ENCODE results near the gene LONP1.
"Not testable (repeated sequence)": the region's sequence is repeated elsewhere in the genome, so short reads cannot be mapped to it uniquely, and the experiment has no call there.

The LONP1 gene

GRCh38 chr19:5691822-5692722, 27.9 kb downstream of the LONP1 start:
- DNase-seq = no peak

- peak; percentile 23 to 41 (median 35) for DNase-seq
Observed at GRCh38 chr19:5690955-5691821, 28.8 kb downstream of the LONP1 start.

DNA sequence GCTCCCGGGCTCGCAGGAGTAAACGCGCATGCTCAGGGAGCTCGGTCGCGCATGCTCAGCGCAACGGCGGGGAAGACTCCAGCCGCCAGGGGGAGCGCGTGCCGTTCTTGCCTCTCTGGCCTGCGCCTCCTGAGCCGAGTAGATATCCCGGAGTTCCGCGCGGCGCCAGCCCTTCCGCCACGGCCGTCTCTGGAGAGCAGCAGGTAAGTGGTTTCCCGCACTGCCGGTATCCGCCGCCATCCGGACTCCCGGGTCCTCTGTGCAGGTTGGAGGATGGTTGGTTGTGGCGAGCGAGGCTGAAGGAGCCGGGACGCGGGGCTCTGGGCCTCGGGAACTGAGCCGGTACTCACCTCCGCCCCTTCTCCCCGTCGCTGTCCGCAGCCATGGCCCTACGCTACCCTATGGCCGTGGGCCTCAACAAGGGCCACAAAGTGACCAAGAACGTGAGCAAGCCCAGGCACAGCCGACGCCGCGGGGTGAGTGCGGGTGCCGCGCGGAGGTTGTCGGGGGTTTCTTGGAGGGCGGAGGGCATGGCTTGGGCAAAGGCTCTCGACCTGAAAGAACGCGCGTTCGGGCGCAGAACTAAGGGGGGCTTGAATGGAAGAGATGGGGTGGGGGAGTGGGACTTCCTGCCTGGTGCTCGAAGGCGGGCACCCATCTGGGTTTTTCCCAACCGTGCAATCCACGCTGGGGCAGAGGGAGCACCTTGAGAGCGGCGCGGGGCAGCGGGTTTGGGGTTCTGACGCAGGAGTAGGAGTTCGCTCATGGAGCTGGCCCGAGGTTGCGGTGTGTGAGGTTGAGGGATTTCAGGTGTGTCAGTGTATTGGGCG, 29.6 kb downstream of the LONP1 start, which contains the start of gene RPL36:
RPL36 (plus strand) TSS at position 171 of the 830 bp plus-strand sequence; CDS start at position 384, 213 bp downstream.
- peak; percentile 99 for DNase-seq

GRCh38 chr19:5688262-5688881, 31.6 kb downstream of the LONP1 start:
- DNase-seq = not testable (repeated sequence)

GRCh38 chr19:5687360-5688198, 32.4 kb downstream of the LONP1 start:
- DNase-seq = no peak

DNA sequence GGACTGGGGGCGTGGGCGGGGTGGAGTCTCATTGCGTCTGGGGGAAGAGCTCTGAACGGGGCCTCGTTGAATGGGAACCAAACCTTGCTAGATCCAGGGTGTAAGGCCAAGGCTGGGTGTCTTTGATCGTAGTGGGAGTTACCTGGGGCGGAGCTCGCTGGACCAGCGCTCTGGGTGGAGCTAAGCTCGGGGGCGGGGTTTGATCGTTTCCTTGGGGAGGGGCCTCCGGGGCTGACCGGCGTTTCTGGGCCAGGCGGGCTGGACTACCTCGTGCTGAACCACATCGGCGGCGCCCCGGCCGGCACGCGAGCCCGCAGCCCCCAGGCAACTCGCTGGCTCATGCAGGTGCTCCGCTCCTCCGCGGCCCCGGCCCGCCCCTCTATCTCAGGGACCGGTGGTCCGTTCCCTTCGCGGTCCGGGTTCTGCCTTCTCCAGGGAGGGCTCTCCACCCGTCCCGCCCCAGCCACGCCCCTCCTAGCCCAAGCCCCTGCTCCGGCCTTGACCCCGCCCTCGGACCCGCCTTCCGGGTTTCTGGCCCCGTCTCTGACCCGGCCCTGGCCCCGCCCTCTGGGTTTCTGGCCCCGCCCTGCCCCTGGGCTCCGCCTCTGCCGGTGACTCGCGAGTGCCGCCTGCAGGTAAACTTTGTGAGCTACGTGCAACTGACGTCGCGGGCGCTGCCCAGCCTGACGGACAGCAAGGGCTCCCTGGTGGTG, 33.1 kb downstream of the LONP1 start:
- DNase-seq = peak; percentile 99 to 100 (median 100)

GRCh38 chr19:5686326-5686646, 33.7 kb downstream of the LONP1 start:
- DNase-seq = no peak

DNA sequence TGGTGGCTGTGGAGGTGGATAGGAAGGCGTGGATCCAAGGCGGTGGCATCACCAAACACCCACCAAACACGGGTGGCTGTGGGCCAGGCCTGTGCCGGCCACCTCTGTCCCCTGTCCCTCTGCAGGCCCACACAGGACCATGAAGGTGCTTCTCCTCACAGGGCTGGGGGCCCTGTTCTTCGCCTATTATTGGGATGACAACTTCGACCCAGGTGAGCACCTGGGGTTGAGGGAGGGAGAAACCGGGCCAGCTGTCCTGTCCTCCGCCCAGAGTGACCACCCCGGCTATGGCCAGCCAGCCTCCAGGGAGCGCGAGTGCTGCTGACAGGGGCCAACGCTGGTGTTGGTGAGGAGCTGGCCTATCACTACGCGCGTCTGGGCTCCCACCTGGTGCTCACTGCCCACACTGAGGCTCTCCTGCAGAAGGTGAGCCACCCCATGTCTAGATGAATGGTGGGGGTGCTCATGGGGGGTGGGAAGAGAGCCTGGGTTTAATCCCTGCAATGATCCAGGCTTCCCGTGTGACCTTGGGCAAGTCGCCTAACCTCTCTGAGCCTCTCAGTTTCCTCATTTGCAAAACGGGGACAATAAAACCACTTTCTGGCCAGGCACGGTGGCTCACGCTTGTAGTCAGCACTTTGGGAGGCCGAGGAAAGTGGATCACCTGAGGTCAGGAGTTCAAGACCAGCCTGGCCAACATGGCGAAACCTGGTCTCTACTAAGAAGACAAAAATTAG, 35.1 kb downstream of the LONP1 start:
- DNase-seq = no peak

DNA sequence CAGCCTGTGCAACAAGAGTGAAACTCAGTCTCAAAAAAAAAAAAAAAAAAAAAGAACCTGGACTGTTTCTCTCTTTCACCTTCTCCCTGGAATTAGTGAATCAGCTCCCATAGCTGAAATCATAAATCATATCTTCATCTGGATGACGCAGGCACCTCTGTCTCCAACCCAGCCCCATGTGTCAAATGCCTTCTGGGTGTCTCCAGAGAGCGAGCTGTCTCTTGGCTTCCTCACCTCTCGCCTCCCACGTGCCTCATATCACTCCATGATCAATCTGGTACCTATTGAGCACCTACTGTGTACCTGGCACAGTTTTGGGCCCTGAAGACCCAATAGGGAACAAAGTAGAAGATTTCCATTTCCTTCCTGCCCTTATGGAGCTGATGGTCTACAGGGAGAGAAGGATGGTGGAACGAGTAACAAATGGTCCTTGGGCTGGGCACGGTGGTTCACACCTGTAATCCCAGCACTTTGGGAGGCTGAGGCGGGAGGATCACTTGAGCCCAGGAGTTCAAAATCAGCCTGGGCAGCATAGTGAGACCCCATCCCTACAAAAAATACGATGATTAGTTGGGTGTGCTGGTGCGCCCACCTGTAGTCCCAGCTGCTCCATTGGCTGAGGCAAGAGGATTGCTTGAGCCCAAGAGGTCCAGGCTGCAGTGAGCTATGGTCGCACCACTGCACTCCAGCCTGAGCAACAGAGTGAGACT, 36.6 kb downstream of the LONP1 start:
- DNase-seq = no peak

DNA sequence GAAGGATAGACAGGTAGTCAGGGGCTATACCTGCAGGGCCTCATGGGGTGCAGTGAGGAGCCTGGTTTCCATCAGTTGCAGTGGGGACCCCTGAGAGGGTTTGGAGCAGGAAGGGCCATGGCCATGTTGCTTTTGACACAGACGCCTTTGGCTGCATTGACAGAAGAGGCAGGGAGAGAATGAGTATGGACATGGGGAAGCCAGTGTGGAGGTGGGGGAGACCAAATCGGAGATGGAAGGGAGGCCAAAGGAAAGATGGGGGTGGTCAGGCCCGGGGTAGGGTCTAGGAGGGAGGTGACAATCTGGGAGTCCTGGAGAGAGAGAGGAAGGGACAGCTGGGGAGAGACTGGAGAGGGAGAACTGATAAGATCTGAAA, 37.9 kb downstream of the LONP1 start:
- DNase-seq = no peak

- no peak for DNase-seq
Observed at GRCh38 chr19:5681391-5682106, 38.4 kb downstream of the LONP1 start.

DNA sequence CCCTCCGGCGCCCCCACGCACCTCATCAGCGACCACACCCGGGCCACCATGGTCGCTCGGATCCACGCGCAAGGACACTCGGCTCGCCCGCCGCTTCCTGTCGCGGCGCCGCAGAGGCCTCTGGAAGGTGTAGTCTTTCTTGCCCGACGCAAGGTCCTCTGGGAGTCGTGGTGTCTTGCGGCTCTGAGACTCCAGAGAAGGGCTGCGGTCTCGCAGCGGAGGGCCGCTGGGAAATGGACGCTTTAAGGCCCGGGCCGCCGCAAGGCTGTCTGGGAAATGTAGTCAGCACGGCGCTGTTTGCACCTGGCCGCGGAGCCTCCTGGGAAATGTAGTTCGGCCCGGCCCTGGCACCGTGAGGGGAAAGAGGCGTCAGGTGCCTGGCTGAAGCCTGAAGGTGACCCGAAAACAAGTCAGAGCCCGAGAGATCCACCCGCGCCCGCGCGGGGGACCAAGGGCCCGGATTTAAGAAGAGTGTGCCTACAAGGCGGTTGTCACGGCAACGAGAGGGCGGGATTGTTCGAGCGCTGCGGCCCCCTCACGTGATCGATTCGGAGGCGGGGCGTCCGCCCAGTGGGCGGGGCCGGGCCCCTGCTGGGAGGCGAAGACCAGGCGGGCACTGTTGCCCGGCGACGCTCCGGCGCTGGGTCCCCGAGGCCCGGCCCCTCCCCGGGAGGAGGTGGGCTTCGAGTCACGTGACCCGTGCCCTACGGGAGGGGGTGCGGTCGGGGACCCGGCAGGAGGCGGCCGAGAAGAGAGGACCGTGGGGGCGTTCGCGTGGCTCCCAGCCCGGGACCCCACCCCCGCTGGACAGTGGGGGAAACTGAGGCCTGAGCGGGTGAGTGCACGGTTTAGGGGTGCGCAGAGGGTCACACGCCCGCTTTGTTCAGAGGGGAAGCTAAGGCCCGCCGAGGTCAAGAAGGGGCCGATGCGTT, 39.2 kb downstream of the LONP1 start, which contains the start of the genes HSD11B1L and MICOS13:
HSD11B1L (plus strand) TSS at position 591 of the 932 bp plus-strand sequence. CDS start 3,806 bp downstream, outside the sequence.
MICOS13 (minus strand) TSS at position 80 of the 932 bp plus-strand sequence; CDS start at position 50, 30 bp downstream.
- DNase-seq = peak; percentile 98 to 99 (median 99)

- DNase-seq = peak in 2 of 3 donors; percentile 26 to 27
Observed at GRCh38 chr19:5680084-5680436, 39.9 kb downstream of the LONP1 start.

GRCh38 chr19:5679289-5680083, 40.5 kb downstream of the LONP1 start:
- DNase-seq = peak in 1 of 3 donors; percentile 18

DNA sequence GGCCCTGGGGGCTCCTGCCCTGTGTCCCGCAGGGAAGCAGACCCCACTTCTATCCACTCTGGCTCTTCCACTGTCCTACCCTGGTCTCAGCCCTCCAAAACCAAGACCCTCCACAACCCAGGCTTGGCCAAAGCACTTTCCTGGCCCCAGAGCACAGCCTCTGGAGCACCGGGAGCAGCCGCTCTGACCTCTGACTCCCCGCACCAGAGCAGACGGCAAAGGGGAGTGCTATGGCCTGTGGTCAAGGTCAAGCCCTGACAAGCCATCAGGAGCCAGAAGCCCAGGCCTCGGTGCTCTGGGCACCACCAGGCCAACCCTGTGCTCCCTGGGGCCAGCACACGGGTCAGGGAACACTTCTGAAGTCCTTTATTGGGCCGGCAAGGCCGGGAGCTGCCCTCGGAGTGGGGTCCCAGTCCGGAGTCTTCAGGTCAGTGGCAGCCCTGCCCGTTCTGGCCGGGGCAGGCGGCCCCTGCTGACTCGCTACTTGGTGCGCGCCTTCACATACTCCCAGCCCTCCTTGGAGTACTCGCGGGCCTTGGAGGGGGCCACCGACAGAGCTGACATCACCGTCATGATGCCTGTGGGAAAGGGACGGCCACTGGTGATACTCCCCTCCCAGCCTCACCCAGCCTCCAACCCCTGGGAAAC, 41.8 kb downstream of the LONP1 start:
- no peak for DNase-seq

- DNase-seq = no peak
Observed at GRCh38 chr19:5677580-5677979, 42.4 kb downstream of the LONP1 start.

All from suppressor macrophage treated with lipopolysaccharide for 1 hour (primary cell).